BJ (cell line): ENCODE measurements around the gene UGT8. TPM values are rescaled to one million over a fixed set of nuclear protein-coding genes. Genes with fewer than 3 reads are reported as not detected.

Experiments used
- CTCF ChIA-PET: fragments of 350-600 bp; formaldehyde crosslinking; extraction: SDS; loops from one replicate; lab custom pipeline; 2021; ENCODE audit warnings: antibody characterized with exemption, inconsistent platforms; lab: Yijun Ruan, JAX
- POLR2A ChIA-PET: fragments of 300-600 bp; sonication (Branson Sonifier 250); formaldehyde crosslinking; extraction: SDS; loops from one replicate; lab custom pipeline; 2021; ENCODE audit warnings: antibody characterized with exemption; lab: Charles Lee
- DNase-seq: peaks from one replicate; pipeline ENCODE4 v3.0.0-alpha.2; 2011; ENCODE audit warnings: low read depth
- H3K27me3 ChIP-seq: 2 replicates; pipeline ENCODE4 v1.6.0; 2011; ENCODE audit warnings: low read length; ENCODE audit not compliant: control insufficient read depth, insufficient read depth
- H3K36me3 ChIP-seq: 2 replicates; pipeline ENCODE4 v1.5.1; 2011; ENCODE audit warnings: low read length; ENCODE audit not compliant: control insufficient read depth, insufficient read depth
- H3K4me3 ChIP-seq: 2 replicates; pipeline ENCODE4 v1.5.1; 2011; ENCODE audit warnings: low read depth, mild to moderate bottlenecking, control low read depth, low read length
- CTCF ChIP-seq: IDR thresholded peaks from 2 replicates; pipeline ENCODE4 v1.5.1; 2011; ENCODE audit warnings: low read depth, mild to moderate bottlenecking, control low read depth, inconsistent platforms, low read length, moderate library complexity; ENCODE audit not compliant: insufficient read depth
- polyA plus RNA-seq: library from polyadenylated mRNA; depleted of rRNA; stranded (reverse); fragments of >200 nt; gene quantifications from 2 replicates; pipeline ENCODE4 v1.2.3, GENCODE V29; 2011

UGT8 gene
- polyA plus RNA-seq, 1 experiment, result not detected

GRCh38 chr4:114593526-114593925, 5.1 kb upstream of the UGT8 start:
- no peak for TF ChIP-seq CTCF
- ChIA-PET POLR2A (no interaction called here), CTCF (no interaction called here)
- Histone ChIP-seq H3K4me3 (no peak overlapping the region), H3K27me3 (peaks cover 4% of the 10 kb centered on the region), H3K36me3 (no peaks in the 10 kb centered on the region)
- DNase-seq, result no peak

- CTCF ChIA-PET, result no interaction called here
- Histone ChIP-seq H3K36me3 (no peaks in the 10 kb centered on the region), H3K27me3 (peaks cover 17% of the 10 kb centered on the region), H3K4me3 (no peak overlapping the region)
- no peak for DNase-seq
- POLR2A ChIA-PET, result no interaction called here
- no peak for TF ChIP-seq CTCF
Observed at GRCh38 chr4:114595207-114595606, 3.4 kb upstream of the UGT8 start.

- Histone ChIP-seq H3K27me3 (peaks cover 17% of the 10 kb centered on the region), H3K4me3 (no peak overlapping the region), H3K36me3 (no peaks in the 10 kb centered on the region)
- no peak for TF ChIP-seq CTCF
- DNase-seq, result no peak
- CTCF ChIA-PET, result interaction anchor here (1.3 kb wide), 1 partner anchor 10 kb away, joined by 4 read pairs; no protein-coding TSS in a partner anchor
- POLR2A ChIA-PET, result no interaction called here
Observed at GRCh38 chr4:114595921-114596320, 2.7 kb upstream of the UGT8 start.

- H3K36me3 ChIP-seq, result no peaks in the 10 kb centered on the region
- H3K27me3 ChIP-seq, result peaks cover 17% of the 10 kb centered on the region
- TF ChIP-seq CTCF, result no peak
- no peak for DNase-seq
- CTCF ChIA-PET, result interaction anchor here (1.3 kb wide), 1 partner anchor 12 kb away, joined by 4 read pairs; no protein-coding TSS in a partner anchor
- no peak overlapping the region for H3K4me3 ChIP-seq
- POLR2A ChIA-PET, result no interaction called here
Observed at GRCh38 chr4:114597410-114598115, 1.0 kb upstream of the UGT8 start.

GRCh38 chr4:114599231-114599902, 760 bp downstream of the UGT8 start:
- no peak for TF ChIP-seq CTCF
- no peaks in the 10 kb centered on the region for H3K36me3 ChIP-seq
- DNase-seq, result no peak
- ChIA-PET CTCF (no interaction called here), POLR2A (no interaction called here)
- H3K4me3 ChIP-seq, result no peak overlapping the region; the same call in none of the 2 replicates
- peaks cover 15% of the 10 kb centered on the region for H3K27me3 ChIP-seq
